A673 (cell line): ENCODE results near the gene TEX54.

Experiments used
- CTCF ChIP-seq: fragments of 300-800, 200-600 bp; sonication (generic); conservative IDR thresholded peaks from 2 replicates; pipeline ENCODE4 v1.5.1; 2017; ENCODE audit warnings: low read depth, mild to moderate bottlenecking, antibody characterized with exemption, low read length, moderate library complexity, mixed read lengths
- EZH2 ChIP-seq: fragments of 200-600 bp; sonication (generic); IDR thresholded peaks from 2 replicates; pipeline ENCODE4 v1.6.1; 2017; ENCODE audit warnings: borderline replicate concordance, low read depth, mild to moderate bottlenecking, mixed read lengths, antibody characterized with exemption, low read length; ENCODE audit not compliant: poor library complexity, severe bottlenecking

- TF ChIP-seq EZH2, result no peak
- TF ChIP-seq CTCF, result no peak
Measured at GRCh38 chr11:62788991-62789390, 43.6 kb downstream of the TEX54 start.
